Neural progenitor cell (in vitro differentiated cells): Measurements from ENCODE around the gene SPRY4.

Experiments
- EZH2 ChIP-seq: fragments of 200-600 bp; sonication (generic); IDR thresholded peaks from 2 replicates; pipeline ENCODE4 v1.6.1; 2017; ENCODE audit warnings: antibody characterized with exemption, mild to moderate bottlenecking, moderate library complexity
- EZH2phosphoT487 ChIP-seq: fragments of 200-600 bp; sonication (generic); IDR thresholded peaks from 2 replicates; pipeline ENCODE4 v1.6.1; 2017; ENCODE audit warnings: antibody characterized with exemption
- TF ChIP-seq, protein P1 (sequence below): fragments of 200-600 bp; sonication (generic); IDR thresholded peaks from 2 replicates; pipeline ENCODE4 v1.5.1; 2017; ENCODE audit warnings: antibody characterized with exemption, mild to moderate bottlenecking

DNA sequence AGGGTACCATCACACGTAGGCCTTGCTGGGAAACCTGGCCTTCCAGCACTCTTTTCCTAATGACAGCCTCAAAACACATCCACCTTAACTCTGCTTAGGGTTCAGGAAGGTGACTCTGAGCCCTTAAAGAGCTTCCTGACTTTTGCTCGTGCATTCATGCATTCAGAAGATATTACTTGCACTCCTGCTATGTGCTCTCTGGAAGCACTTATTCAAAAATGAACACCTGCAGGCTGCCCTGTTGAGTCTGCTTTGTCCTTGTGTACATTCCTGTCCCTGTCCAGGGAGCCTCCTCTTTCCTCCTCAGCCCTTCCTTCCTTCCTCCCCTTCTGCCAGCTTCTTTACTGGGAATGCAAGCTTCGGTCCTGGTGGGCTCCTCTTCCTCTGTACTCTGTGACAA is 61.5 kb downstream of the SPRY4 start:
- TF ChIP-seq, protein P1, sequence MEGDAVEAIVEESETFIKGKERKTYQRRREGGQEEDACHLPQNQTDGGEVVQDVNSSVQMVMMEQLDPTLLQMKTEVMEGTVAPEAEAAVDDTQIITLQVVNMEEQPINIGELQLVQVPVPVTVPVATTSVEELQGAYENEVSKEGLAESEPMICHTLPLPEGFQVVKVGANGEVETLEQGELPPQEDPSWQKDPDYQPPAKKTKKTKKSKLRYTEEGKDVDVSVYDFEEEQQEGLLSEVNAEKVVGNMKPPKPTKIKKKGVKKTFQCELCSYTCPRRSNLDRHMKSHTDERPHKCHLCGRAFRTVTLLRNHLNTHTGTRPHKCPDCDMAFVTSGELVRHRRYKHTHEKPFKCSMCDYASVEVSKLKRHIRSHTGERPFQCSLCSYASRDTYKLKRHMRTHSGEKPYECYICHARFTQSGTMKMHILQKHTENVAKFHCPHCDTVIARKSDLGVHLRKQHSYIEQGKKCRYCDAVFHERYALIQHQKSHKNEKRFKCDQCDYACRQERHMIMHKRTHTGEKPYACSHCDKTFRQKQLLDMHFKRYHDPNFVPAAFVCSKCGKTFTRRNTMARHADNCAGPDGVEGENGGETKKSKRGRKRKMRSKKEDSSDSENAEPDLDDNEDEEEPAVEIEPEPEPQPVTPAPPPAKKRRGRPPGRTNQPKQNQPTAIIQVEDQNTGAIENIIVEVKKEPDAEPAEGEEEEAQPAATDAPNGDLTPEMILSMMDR = no peak
- no peak for TF ChIP-seq EZH2
- TF ChIP-seq EZH2phosphoT487 = no peak
